Endothelial cell of umbilical vein (primary cell): ENCODE data around the gene ENHO.

Experiments
- POLR2AphosphoS5 ChIP-seq: IDR thresholded peaks from 2 replicates; pipeline ENCODE4 v1.6.1; 2012; ENCODE audit warnings: low read depth, mild to moderate bottlenecking, control low read depth, low read length, moderate library complexity; ENCODE audit not compliant: insufficient read depth
- TF ChIP-seq, protein P1 (sequence below), 2 donors: IDR thresholded peaks; 1 replicate in 1 of 2; 2 replicates in 1 of 2; pipeline ENCODE4 v1.5.1; 2011; ENCODE audit warnings: low read length in 2 of 2, mild to moderate bottlenecking in 2 of 2, moderate library complexity in 2 of 2, control low read depth in 1 of 2, inconsistent platforms in 1 of 2, low read depth in 1 of 2; ENCODE audit not compliant: insufficient read depth in 1 of 2; ENCODE audit errors: extremely low read depth in 1 of 2

DNA sequence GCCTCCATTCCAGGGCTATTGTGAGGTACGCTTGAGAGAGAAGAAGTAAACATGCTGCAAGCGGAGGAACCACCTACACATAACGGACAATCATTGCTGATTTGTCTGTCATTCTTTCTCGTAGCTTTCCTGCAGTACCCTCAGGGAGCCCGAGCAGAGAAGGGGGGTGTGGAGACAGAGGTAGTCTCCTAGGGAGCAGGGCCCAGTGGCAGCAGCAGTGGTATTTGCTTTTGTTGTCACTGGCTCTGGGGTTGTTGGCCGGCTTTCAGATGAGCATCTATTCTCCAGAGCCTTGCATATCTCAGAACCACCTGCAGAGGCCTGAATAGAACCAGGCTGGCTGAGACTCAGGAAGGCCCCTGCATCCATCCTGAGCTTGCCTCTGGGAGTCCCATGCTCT lies 19.9 kb downstream of the ENHO start:
- TF ChIP-seq, protein P1, sequence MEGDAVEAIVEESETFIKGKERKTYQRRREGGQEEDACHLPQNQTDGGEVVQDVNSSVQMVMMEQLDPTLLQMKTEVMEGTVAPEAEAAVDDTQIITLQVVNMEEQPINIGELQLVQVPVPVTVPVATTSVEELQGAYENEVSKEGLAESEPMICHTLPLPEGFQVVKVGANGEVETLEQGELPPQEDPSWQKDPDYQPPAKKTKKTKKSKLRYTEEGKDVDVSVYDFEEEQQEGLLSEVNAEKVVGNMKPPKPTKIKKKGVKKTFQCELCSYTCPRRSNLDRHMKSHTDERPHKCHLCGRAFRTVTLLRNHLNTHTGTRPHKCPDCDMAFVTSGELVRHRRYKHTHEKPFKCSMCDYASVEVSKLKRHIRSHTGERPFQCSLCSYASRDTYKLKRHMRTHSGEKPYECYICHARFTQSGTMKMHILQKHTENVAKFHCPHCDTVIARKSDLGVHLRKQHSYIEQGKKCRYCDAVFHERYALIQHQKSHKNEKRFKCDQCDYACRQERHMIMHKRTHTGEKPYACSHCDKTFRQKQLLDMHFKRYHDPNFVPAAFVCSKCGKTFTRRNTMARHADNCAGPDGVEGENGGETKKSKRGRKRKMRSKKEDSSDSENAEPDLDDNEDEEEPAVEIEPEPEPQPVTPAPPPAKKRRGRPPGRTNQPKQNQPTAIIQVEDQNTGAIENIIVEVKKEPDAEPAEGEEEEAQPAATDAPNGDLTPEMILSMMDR (IDR thresholded peaks at IDR 0.05; ENCODE audit: extremely low read depth in 1 of 2, insufficient read depth in 1 of 2, low read depth in 1 of 2, low read length in 2 of 2), result no peak
- no peak for TF ChIP-seq POLR2AphosphoS5
